ENCODE results near the gene NAT16.

The NAT16 gene

GRCh38 chr7:101169110-101169837 is 10.8 kb downstream of the NAT16 start:
- no peaks in the 10 kb centered on the region for H3K36me3 ChIP-seq (ENCODE audit: control insufficient read depth in 4 of 4, insufficient read depth in 4 of 4, low read length in 3 of 4)
- CTCF ChIA-PET: interaction anchor here (0.6 to 3.1 kb wide), 7 partner anchors 12 to 113 kb away, joined by 3 to 19 read pairs (median 3); no protein-coding TSS in a partner anchor
- peak in 1 of 3 donors; percentile 28 for DNase-seq
- H3K4me3 ChIP-seq (ENCODE audit: control insufficient read depth in 1 of 7, extremely low read depth in 1 of 7, insufficient read depth in 4 of 7, low read depth in 2 of 7, low read length in 6 of 7): no peak overlapping the region
- WGBS (ENCODE audit: insufficient coverage): 0% methylated on average over 7 of the region's 18 CpGs
- peaks cover 0 to 64% (median 48%) of the 10 kb centered on the region in 4 experiments for H3K4me1 ChIP-seq (ENCODE audit: control extremely low read depth in 1 of 4, control insufficient read depth in 4 of 4, insufficient read depth in 4 of 4, low read length in 3 of 4)
- H3K27me3 ChIP-seq (replicated peaks in 2 of 5; ENCODE audit: control insufficient read depth in 4 of 5, insufficient read depth in 5 of 5, low read length in 4 of 5): peaks cover 5 to 99% (median 63%) of the 10 kb centered on the region in 5 experiments
- POLR2A ChIA-PET: no interaction called here
- H3K27ac ChIP-seq (ENCODE audit: insufficient read depth in 1 of 2, low read depth in 1 of 2, low read length in 2 of 2, poor library complexity in 1 of 2, severe bottlenecking in 2 of 2): no peak overlapping the region
- H3K9me3 ChIP-seq (ENCODE audit: control extremely low read depth in 1 of 5, control insufficient read depth in 4 of 5, insufficient read depth in 2 of 5, low read depth in 1 of 5, low read length in 4 of 5): no peaks in the 10 kb centered on the region

GRCh38 chr7:101168412-101169049 is 11.6 kb downstream of the NAT16 start:
- Histone ChIP-seq H3K27me3 (replicated peaks in 2 of 5; ENCODE audit: control insufficient read depth in 4 of 5, insufficient read depth in 5 of 5, low read length in 4 of 5) (peaks cover 5 to 99% (median 65%) of the 10 kb centered on the region in 5 experiments), H3K36me3 (ENCODE audit: control insufficient read depth in 4 of 4, insufficient read depth in 4 of 4, low read length in 3 of 4) (no peaks in the 10 kb centered on the region), H3K4me1 (ENCODE audit: control extremely low read depth in 1 of 4, control insufficient read depth in 4 of 4, insufficient read depth in 4 of 4, low read length in 3 of 4) (peaks cover 0 to 64% (median 50%) of the 10 kb centered on the region in 4 experiments), H3K9me3 (ENCODE audit: control extremely low read depth in 1 of 5, control insufficient read depth in 4 of 5, insufficient read depth in 2 of 5, low read depth in 1 of 5, low read length in 4 of 5) (no peaks in the 10 kb centered on the region), H3K27ac (ENCODE audit: insufficient read depth in 1 of 2, low read depth in 1 of 2, low read length in 2 of 2, poor library complexity in 1 of 2, severe bottlenecking in 2 of 2) (no peak overlapping the region), H3K4me3 (ENCODE audit: control insufficient read depth in 1 of 7, extremely low read depth in 1 of 7, insufficient read depth in 4 of 7, low read depth in 2 of 7, low read length in 6 of 7) (no peak overlapping the region)
- DNase-seq: no peak
- ChIA-PET CTCF (interaction anchor here (0.6 to 1.6 kb wide), 7 partner anchors 12 to 75 kb away, joined by 3 to 18 read pairs (median 3); no protein-coding TSS in a partner anchor), POLR2A (interaction anchor here (0.6 kb wide), 1 partner anchor 85 kb away, joined by 4 read pairs; no protein-coding TSS in a partner anchor)
- no CpG with 5 or more reads among the region's 6 CpGs for WGBS (ENCODE audit: insufficient coverage)

GRCh38 chr7:101167645-101168411 is 12.3 kb downstream of the NAT16 start:
- ChIA-PET POLR2A (interaction anchor here (0.6 kb wide), 1 partner anchor 86 kb away, joined by 4 read pairs; no protein-coding TSS in a partner anchor), CTCF (interaction anchor here (0.6 to 1.6 kb wide), 6 partner anchors 11 to 76 kb away, joined by 3 to 18 read pairs (median 4); no protein-coding TSS in a partner anchor)
- DNase-seq: no peak
- Histone ChIP-seq H3K27me3 (replicated peaks in 2 of 5; ENCODE audit: control insufficient read depth in 4 of 5, insufficient read depth in 5 of 5, low read length in 4 of 5) (peaks cover 5 to 98% (median 65%) of the 10 kb centered on the region in 5 experiments), H3K9me3 (ENCODE audit: control extremely low read depth in 1 of 5, control insufficient read depth in 4 of 5, insufficient read depth in 2 of 5, low read depth in 1 of 5, low read length in 4 of 5) (no peaks in the 10 kb centered on the region), H3K27ac (ENCODE audit: insufficient read depth in 1 of 2, low read depth in 1 of 2, low read length in 2 of 2, poor library complexity in 1 of 2, severe bottlenecking in 2 of 2) (no peak overlapping the region), H3K4me1 (ENCODE audit: control extremely low read depth in 1 of 4, control insufficient read depth in 4 of 4, insufficient read depth in 4 of 4, low read length in 3 of 4) (peaks cover 0 to 64% (median 50%) of the 10 kb centered on the region in 4 experiments), H3K4me3 (ENCODE audit: control insufficient read depth in 1 of 7, extremely low read depth in 1 of 7, insufficient read depth in 4 of 7, low read depth in 2 of 7, low read length in 6 of 7) (no peak overlapping the region), H3K36me3 (ENCODE audit: control insufficient read depth in 4 of 4, insufficient read depth in 4 of 4, low read length in 3 of 4) (no peaks in the 10 kb centered on the region)
- 6% methylated on average over 7 of the region's 12 CpGs for WGBS (ENCODE audit: insufficient coverage)

GRCh38 chr7:101166909-101167644 is 13.0 kb downstream of the NAT16 start:
- H3K27ac ChIP-seq (ENCODE audit: insufficient read depth in 1 of 2, low read depth in 1 of 2, low read length in 2 of 2, poor library complexity in 1 of 2, severe bottlenecking in 2 of 2): no peak overlapping the region
- H3K36me3 ChIP-seq (ENCODE audit: control insufficient read depth in 4 of 4, insufficient read depth in 4 of 4, low read length in 3 of 4): peaks cover 0 to 1% (median 0%) of the 10 kb centered on the region in 4 experiments
- no peaks in the 10 kb centered on the region for H3K9me3 ChIP-seq (ENCODE audit: control extremely low read depth in 1 of 5, control insufficient read depth in 4 of 5, insufficient read depth in 2 of 5, low read depth in 1 of 5, low read length in 4 of 5)
- H3K4me3 ChIP-seq (ENCODE audit: control insufficient read depth in 1 of 7, extremely low read depth in 1 of 7, insufficient read depth in 4 of 7, low read depth in 2 of 7, low read length in 6 of 7): peak overlapping the region in 1 of 7 experiments; percentile 4
- H3K27me3 ChIP-seq (replicated peaks in 2 of 5; ENCODE audit: control insufficient read depth in 4 of 5, insufficient read depth in 5 of 5, low read length in 4 of 5): peaks cover 5 to 98% (median 64%) of the 10 kb centered on the region in 5 experiments
- POLR2A ChIA-PET: no interaction called here
- H3K4me1 ChIP-seq (ENCODE audit: control extremely low read depth in 1 of 4, control insufficient read depth in 4 of 4, insufficient read depth in 4 of 4, low read length in 3 of 4): peaks cover 0 to 61% (median 48%) of the 10 kb centered on the region in 4 experiments
- CTCF ChIA-PET: no interaction called here
- no peak for DNase-seq
- 0% methylated on average over 9 of the region's 19 CpGs for WGBS (ENCODE audit: insufficient coverage)

- POLR2A ChIA-PET: no interaction called here
- H3K4me1 ChIP-seq (ENCODE audit: control extremely low read depth in 1 of 4, control insufficient read depth in 4 of 4, insufficient read depth in 4 of 4, low read length in 3 of 4): peaks cover 0 to 56% (median 43%) of the 10 kb centered on the region in 4 experiments
- no peak overlapping the region for H3K4me3 ChIP-seq (ENCODE audit: control insufficient read depth in 1 of 7, extremely low read depth in 1 of 7, insufficient read depth in 4 of 7, low read depth in 2 of 7, low read length in 6 of 7)
Measured at GRCh38 chr7:101166648-101166908, 13.5 kb downstream of the NAT16 start.

GRCh38 chr7:101165958-101166647 is 14.0 kb downstream of the NAT16 start:
- CTCF ChIA-PET: interaction anchor here (1.0 to 1.3 kb wide), 3 partner anchors 22 to 277 kb away, joined by 4 read pairs; partner anchors contain the start of gene UFSP1
- 2% methylated on average over 24 of the region's 38 CpGs for WGBS (ENCODE audit: insufficient coverage)
- Histone ChIP-seq H3K27ac (ENCODE audit: insufficient read depth in 1 of 2, low read depth in 1 of 2, low read length in 2 of 2, poor library complexity in 1 of 2, severe bottlenecking in 2 of 2) (no peak overlapping the region), H3K4me3 (ENCODE audit: control insufficient read depth in 1 of 7, extremely low read depth in 1 of 7, insufficient read depth in 4 of 7, low read depth in 2 of 7, low read length in 6 of 7) (peak overlapping the region in 3 of 7 experiments; percentile 22 to 40 (median 29)), H3K27me3 (replicated peaks in 2 of 5; ENCODE audit: control insufficient read depth in 4 of 5, insufficient read depth in 5 of 5, low read length in 4 of 5) (peaks cover 5 to 91% (median 55%) of the 10 kb centered on the region in 5 experiments), H3K4me1 (ENCODE audit: control extremely low read depth in 1 of 4, control insufficient read depth in 4 of 4, insufficient read depth in 4 of 4, low read length in 3 of 4) (peaks cover 0 to 53% (median 40%) of the 10 kb centered on the region in 4 experiments), H3K36me3 (ENCODE audit: control insufficient read depth in 4 of 4, insufficient read depth in 4 of 4, low read length in 3 of 4) (peaks cover 0 to 2% (median 0%) of the 10 kb centered on the region in 4 experiments), H3K9me3 (ENCODE audit: control extremely low read depth in 1 of 5, control insufficient read depth in 4 of 5, insufficient read depth in 2 of 5, low read depth in 1 of 5, low read length in 4 of 5) (no peaks in the 10 kb centered on the region)
- DNase-seq: no peak
- POLR2A ChIA-PET: interaction anchor here (1.1 kb wide), 1 partner anchor 18 kb away, joined by 3 read pairs; no protein-coding TSS in a partner anchor

More at GRCh38 chr7:101166648-101166908, 13.5 kb downstream of the NAT16 start:
- CTCF ChIA-PET: interaction anchor here (1.1 kb wide), 1 partner anchor 277 kb away, joined by 4 read pairs; the partner anchor contains the start of gene UFSP1
- H3K27ac ChIP-seq (ENCODE audit: insufficient read depth in 1 of 2, low read depth in 1 of 2, low read length in 2 of 2, poor library complexity in 1 of 2, severe bottlenecking in 2 of 2): no peak overlapping the region
- DNase-seq: peak in 1 of 3 donors; percentile 60
- peaks cover 5 to 96% (median 60%) of the 10 kb centered on the region in 5 experiments for H3K27me3 ChIP-seq (replicated peaks in 2 of 5; ENCODE audit: control insufficient read depth in 4 of 5, insufficient read depth in 5 of 5, low read length in 4 of 5)
- WGBS (ENCODE audit: insufficient coverage): 0% methylated on average over 3 of the region's 11 CpGs
- H3K9me3 ChIP-seq (ENCODE audit: control extremely low read depth in 1 of 5, control insufficient read depth in 4 of 5, insufficient read depth in 2 of 5, low read depth in 1 of 5, low read length in 4 of 5): no peaks in the 10 kb centered on the region
- H3K36me3 ChIP-seq (ENCODE audit: control insufficient read depth in 4 of 4, insufficient read depth in 4 of 4, low read length in 3 of 4): peaks cover 0 to 2% (median 0%) of the 10 kb centered on the region in 4 experiments

Data from common myeloid progenitor, CD34-positive (primary cell).